B cell (primary cell): ENCODE results near the gene RUFY1. TPM values are rescaled to one million over a fixed set of nuclear protein-coding genes. Genes with fewer than 3 reads are reported as not detected.
"Not testable (repeated sequence)": the region's sequence is repeated elsewhere in the genome, so short reads cannot be mapped to it uniquely, and the experiment has no call there.

ENCODE experiments used
- ATAC-seq: fragments of 200-7000 bp; cut with Tn5 transposase; one replicate; pipeline ENCODE4 v1.10.0; 2021; ENCODE audit warnings: low read depth, mild to moderate bottlenecking, moderate number of reproducible peaks, moderate library complexity
- CTCF ChIA-PET: fragments of 350-600 bp; sonication (Branson Sonifier 250); formaldehyde crosslinking; loops from one replicate; lab custom pipeline; 2021; ENCODE audit warnings: antibody characterized with exemption, inconsistent platforms; lab: Charles Lee
- POLR2A ChIA-PET: fragments of 350-600 bp; sonication (Branson Sonifier 250); formaldehyde crosslinking; loops from one replicate; lab custom pipeline; 2021; ENCODE audit warnings: antibody characterized with exemption; lab: Charles Lee
- DNase-seq: peaks from one replicate; pipeline ENCODE4 v3.0.0; 2013
- H2AFZ ChIP-seq: 2 replicates; pipeline ENCODE4 v1.6.1; 2012; ENCODE audit warnings: mild to moderate bottlenecking, low read depth, low read length; ENCODE audit not compliant: insufficient read depth, poor library complexity, severe bottlenecking
- H3K27ac ChIP-seq, 2 donors: 1 replicate in 1 of 2; 2 replicates in 1 of 2; pipeline ENCODE4 v1.5.1; 2012 to 2013; ENCODE audit warnings: low read length in 2 of 2, mild to moderate bottlenecking in 2 of 2, moderate library complexity in 1 of 2
- H3K27me3 ChIP-seq, 4 experiments: fragments of 200-600 bp in 1 of 4; sonication (generic) in 1 of 4; replicated peaks in 1 of 4; 1 replicate in 2 of 4; 2 replicates in 2 of 4; pipeline versions ENCODE4 v1.6.1 to v1.7.0; 2013 to 2016; ENCODE audit warnings: low read length in 3 of 4, mild to moderate bottlenecking in 2 of 4, mixed read lengths in 1 of 4, moderate library complexity in 1 of 4; ENCODE audit not compliant: insufficient read depth in 4 of 4, control insufficient read depth in 3 of 4; ENCODE audit errors: control extremely low read depth in 1 of 4
- H3K36me3 ChIP-seq, 2 experiments: replicated peaks in 1 of 2; 1 replicate in 1 of 2; 2 replicates in 1 of 2; pipeline versions ENCODE4 v1.6.1 to v1.7.1; 2013; ENCODE audit warnings: low read length in 1 of 2; ENCODE audit not compliant: insufficient read depth in 2 of 2, control insufficient read depth in 1 of 2; ENCODE audit errors: control extremely low read depth in 1 of 2, extremely low read depth in 1 of 2
- H3K4me1 ChIP-seq, 2 donors: fragments of 200-600 bp in 1 of 2; sonication (generic) in 1 of 2; 1 replicate in 1 of 2; 2 replicates in 1 of 2; pipeline versions ENCODE4 v1.5.1 to v1.6.1; 2013 to 2017; ENCODE audit warnings: low read length in 2 of 2; ENCODE audit not compliant: control insufficient read depth in 2 of 2, insufficient read depth in 2 of 2
- H3K4me2 ChIP-seq: replicated peaks from 2 replicates; pipeline ENCODE3; 2012; ENCODE audit warnings: mild to moderate bottlenecking, low read depth, low read length; ENCODE audit not compliant: poor library complexity, severe bottlenecking
- H3K4me3 ChIP-seq, 5 experiments: fragments of 200-600 bp in 1 of 5; sonication (generic) in 1 of 5; 1 replicate in 3 of 5; 2 replicates in 2 of 5; pipeline versions ENCODE4 v1.5.1 to v1.7.0; 2011 to 2016; ENCODE audit warnings: low read length in 4 of 5, mild to moderate bottlenecking in 4 of 5, low read depth in 2 of 5, control low read depth in 1 of 5, moderate library complexity in 1 of 5; ENCODE audit not compliant: insufficient read depth in 1 of 5; ENCODE audit errors: control extremely low read depth in 1 of 5, extremely low read depth in 1 of 5
- H3K79me2 ChIP-seq: fragments of 200-600 bp; sonication (generic); one replicate; pipeline ENCODE4 v1.6.0; 2016; ENCODE audit warnings: low read length; ENCODE audit not compliant: control insufficient read depth, insufficient read depth
- H3K9ac ChIP-seq: fragments of 200-600 bp; sonication (generic); 2 replicates; pipeline ENCODE4 v1.6.1; 2017; ENCODE audit warnings: mild to moderate bottlenecking, low read length, moderate library complexity
- H3K9me3 ChIP-seq, 3 donors: one replicate each; pipeline versions ENCODE4 v1.6.1 to v1.7.1; 2013; ENCODE audit warnings: low read length in 2 of 3; ENCODE audit not compliant: control insufficient read depth in 2 of 3, insufficient read depth in 1 of 3; ENCODE audit errors: control extremely low read depth in 1 of 3
- H4K20me1 ChIP-seq: 2 replicates; pipeline ENCODE4 v1.6.0; 2012; ENCODE audit warnings: mild to moderate bottlenecking, low read length; ENCODE audit not compliant: insufficient read depth, control insufficient read depth, poor library complexity, severe bottlenecking
- H3K27ac Mint-ChIP-seq: one replicate; pipeline ENCODE4 v1.8.0; 2021; ENCODE audit warnings: mixed read lengths
- H3K27me3 Mint-ChIP-seq: one replicate; pipeline ENCODE4 v1.8.0; 2021; ENCODE audit warnings: mixed read lengths
- H3K4me1 Mint-ChIP-seq: one replicate; pipeline ENCODE4 v1.8.0; 2021; ENCODE audit warnings: mixed read lengths
- H3K4me3 Mint-ChIP-seq: one replicate; pipeline ENCODE4 v1.8.0; 2021; ENCODE audit warnings: mixed read lengths
- H3K9me3 Mint-ChIP-seq: one replicate; pipeline ENCODE4 v1.8.0; 2022; ENCODE audit warnings: mixed read lengths; ENCODE audit not compliant: insufficient read depth
- CTCF ChIP-seq: fragments of 200-600 bp; IDR thresholded peaks from one replicate; pipeline ENCODE4 v1.8.0; 2022; ENCODE audit warnings: antibody characterized with exemption, mild to moderate bottlenecking
- EZH2 ChIP-seq: IDR thresholded peaks from 2 replicates; pipeline ENCODE4 v1.6.1; 2012; ENCODE audit warnings: borderline replicate concordance, low read depth, mild to moderate bottlenecking, moderate library complexity, low read length; ENCODE audit not compliant: insufficient read depth, poor library complexity, severe bottlenecking
- WGBS: methylation state at CpG from one replicate; pipeline ENCODE4 v1.1.5; 2013; ENCODE audit warnings: missing lambda C conversion rate; ENCODE audit not compliant: insufficient coverage; 5-methylcytosine and 5-hydroxymethylcytosine counted together
- intact Hi-C: fragments of 100-400 bp; cut with micrococcal nuclease; formaldehyde crosslinking; loops from one replicate; pipeline ENCODE4 v1.10.0; 2022
- polyA plus RNA-seq: library from polyadenylated mRNA; depleted of rRNA; stranded (reverse); fragments of >200 nt; gene quantifications from 2 replicates; pipeline ENCODE4 v1.2.3, GENCODE V29; 2012
- total RNA-seq, 2 donors: library from RNA; stranded (reverse); fragments of 120-200 nt in 1 of 2; gene quantifications; 1 replicate in 1 of 2; 2 replicates in 1 of 2; pipeline versions ENCODE4 v1.2.3 to v1.2.4, GENCODE V29; 2013 to 2022

RUFY1 gene
- total and polyA plus RNA-seq, 2 donors (not counting 1 experiment from before 2014, with no cell fraction given): 38.5 to 99.8 TPM

GRCh38 chr5:179624841-179625271 lies 74.5 kb downstream of the RUFY1 start:
- no peak for TF ChIP-seq CTCF
- TF ChIP-seq EZH2: no peak
- ChIA-PET CTCF (no interaction called here), POLR2A (interaction anchor here (0.6 to 2.9 kb wide), 2 partner anchors 10 to 74 kb away, joined by 4 to 24 read pairs; partner anchors contain the start of gene RUFY1)
- Histone ChIP-seq H3K79me2 (peaks cover 40% of the 10 kb centered on the region), H2AFZ (peak overlapping the region; percentile 100), H3K27ac (peak overlapping the region; percentile 98 to 99), H3K4me1 (peaks cover 32 to 35% of the 10 kb centered on the region in 2 donors), H3K36me3 (peaks cover 2 to 26% of the 10 kb centered on the region in 2 experiments), H3K9ac (no peak overlapping the region), H3K9me3 (peaks cover 0 to 9% (median 0%) of the 10 kb centered on the region in 3 donors), H3K27me3 (no peaks in the 10 kb centered on the region), H3K4me3 (peak overlapping the region in 1 of 5 experiments; percentile 94), H3K4me2 (peak overlapping the region; percentile 90), H4K20me1 (peaks cover 34% of the 10 kb centered on the region)
- no peaks in the 10 kb centered on the region for H3K27me3 Mint-ChIP-seq
- H3K27ac Mint-ChIP-seq: peak overlapping the region; percentile 99
- H3K4me1 Mint-ChIP-seq: peaks cover 40% of the 10 kb centered on the region
- DNase-seq: no peak
- no peak for ATAC-seq
- peak overlapping the region; percentile 98 for H3K4me3 Mint-ChIP-seq
- no peaks in the 10 kb centered on the region for H3K9me3 Mint-ChIP-seq
- intact Hi-C loops: loop anchor here (5.0 kb wide), 1 partner anchor 93 kb away; no protein-coding TSS in a partner anchor
- 98% methylated on average over 8 of the region's 9 CpGs for WGBS

DNA sequence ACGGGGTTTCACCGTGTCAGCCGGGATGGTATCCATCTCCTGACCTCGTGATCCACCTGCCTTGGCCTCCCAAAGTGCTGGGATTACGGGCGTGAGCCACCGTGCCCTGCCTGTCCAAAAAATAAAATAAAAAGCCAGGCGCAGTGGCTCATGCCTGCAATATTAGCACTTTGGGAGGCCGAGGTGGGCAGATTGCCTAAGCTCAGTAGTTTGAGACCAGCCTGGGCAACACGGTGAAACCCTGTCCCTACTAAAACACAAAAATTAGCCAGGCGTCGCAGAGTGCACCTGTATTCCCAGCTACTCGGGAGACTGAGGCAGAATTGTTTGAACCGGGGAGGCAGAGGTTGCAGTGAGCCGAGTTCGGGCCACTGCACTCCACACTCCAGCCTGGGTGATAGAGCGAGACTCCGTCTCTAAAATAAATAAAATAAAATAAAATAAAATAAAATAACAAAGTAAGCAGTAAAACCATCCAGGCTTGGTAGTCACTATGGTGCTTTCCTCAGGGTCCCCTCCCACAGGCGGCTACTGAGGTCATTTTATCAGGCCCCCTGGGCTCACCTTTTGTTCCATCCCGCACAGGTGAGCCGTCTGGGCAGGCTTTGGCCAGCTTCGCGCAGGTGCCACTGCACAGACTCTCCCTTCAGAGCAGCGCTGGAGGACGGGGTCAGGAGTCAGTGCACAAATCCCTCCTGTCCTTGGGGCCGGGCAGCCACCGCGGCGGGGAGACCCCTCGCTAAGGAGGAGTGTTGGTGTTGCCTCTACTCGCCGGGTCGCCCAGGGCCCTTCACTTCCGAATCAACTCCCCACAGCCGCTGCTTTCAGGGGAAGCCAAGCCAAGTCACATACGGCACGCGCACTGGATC lies 83.4 kb downstream of the RUFY1 start:
- DNase-seq, H4K20me1 ChIP-seq, H3K36me3 ChIP-seq, H3K27ac ChIP-seq, H3K27me3 ChIP-seq, H3K27me3 Mint-ChIP-seq, intact Hi-C loops, H3K79me2 ChIP-seq, H3K4me3 Mint-ChIP-seq, H3K9me3 ChIP-seq, H3K4me1 ChIP-seq, H3K9me3 Mint-ChIP-seq, H3K27ac Mint-ChIP-seq, H3K4me3 ChIP-seq, H3K9ac ChIP-seq, H3K4me1 Mint-ChIP-seq: not testable (repeated sequence)
- Histone ChIP-seq H3K4me2 (peak overlapping the region; percentile 47), H2AFZ (peak overlapping the region; percentile 28)
- ATAC-seq: peak; percentile 60
- ChIA-PET POLR2A (interaction anchor here (1.2 kb wide), 1 partner anchor 10 kb away, joined by 3 read pairs; the partner anchor contains the start of gene HNRNPH1), CTCF (interaction anchor here (0.7 to 1.2 kb wide), 2 partner anchors 10 to 888 kb away, joined by 4 to 6 read pairs; partner anchors contain the start of gene HNRNPH1)
- 91% methylated on average over 13 of the region's 38 CpGs for WGBS

DNA sequence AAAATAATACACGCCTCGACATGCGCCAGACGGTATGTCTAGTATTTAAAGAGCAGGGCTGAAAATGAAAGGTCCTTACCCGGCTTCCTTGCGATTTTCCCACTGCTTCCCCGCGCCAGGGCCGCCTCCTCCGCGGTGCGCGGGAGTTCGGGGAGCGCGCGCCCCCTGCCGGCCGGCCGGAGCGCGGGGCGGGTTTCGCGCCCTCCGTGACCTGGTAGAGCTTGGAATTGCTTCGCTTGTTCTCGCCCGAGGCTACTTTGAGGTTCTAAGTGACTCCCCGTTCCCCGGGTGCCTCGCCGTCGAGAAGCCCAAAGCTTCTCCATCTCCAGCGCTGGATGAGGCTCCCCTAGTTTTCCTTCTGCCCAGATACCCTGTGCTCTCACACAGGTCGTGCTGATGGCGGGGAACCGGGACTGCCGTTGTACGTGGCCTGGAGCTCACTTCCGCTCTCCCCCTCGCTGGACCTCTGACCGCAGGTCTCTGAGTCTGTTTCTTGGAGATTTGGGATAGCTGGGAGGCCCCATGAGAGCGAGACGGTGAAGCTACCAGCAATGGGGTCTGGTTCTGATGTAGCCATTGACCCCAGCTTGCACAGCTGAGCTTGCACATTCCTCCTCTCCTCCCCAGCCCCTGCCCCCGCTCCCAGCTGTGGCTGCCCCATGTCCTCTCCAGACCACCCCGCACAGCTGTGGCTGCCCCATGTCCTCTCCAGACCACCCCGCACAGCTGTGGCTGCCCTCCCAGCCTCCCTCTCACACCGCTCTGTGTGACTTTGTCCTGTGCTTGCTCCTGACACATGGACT lies 84.2 kb downstream of the RUFY1 start:
- intact Hi-C loops, H3K27ac Mint-ChIP-seq, H3K27me3 ChIP-seq, H3K4me2 ChIP-seq, H3K4me1 Mint-ChIP-seq, H3K9me3 Mint-ChIP-seq, CTCF ChIA-PET, H4K20me1 ChIP-seq, H3K79me2 ChIP-seq, H3K4me1 ChIP-seq, H3K4me3 Mint-ChIP-seq, H3K9ac ChIP-seq, H3K4me3 ChIP-seq, H3K36me3 ChIP-seq, DNase-seq, H3K9me3 ChIP-seq, H3K27ac ChIP-seq, H3K27me3 Mint-ChIP-seq: not testable (repeated sequence)
- POLR2A ChIA-PET: interaction anchor here (1.2 kb wide), 1 partner anchor 11 kb away, joined by 3 read pairs; the partner anchor contains the start of gene HNRNPH1
- WGBS: no CpG with 5 or more reads among the region's 49 CpGs
- ATAC-seq: peak; percentile 97
- peak overlapping the region; percentile 42 for H2AFZ ChIP-seq
